ENCODE data around the gene TARBP2. TPM values are rescaled to one million over a fixed set of nuclear protein-coding genes. Genes with fewer than 3 reads are reported as not detected.
"Not testable (repeated sequence)": the region's sequence is repeated elsewhere in the genome, so short reads cannot be mapped to it uniquely, and the experiment has no call there.

TARBP2 gene
- total RNA-seq, 1 donor from 2014 or later = 16.1 TPM

- DNase-seq = no peak
Observed at GRCh38 chr12:53515291-53515680, 14.2 kb downstream of the TARBP2 start.

GRCh38 chr12:53516758-53517455 is 15.8 kb downstream of the TARBP2 start:
- DNase-seq = no peak

- DNase-seq = no peak
Observed at GRCh38 chr12:53518381-53518780, 17.3 kb downstream of the TARBP2 start.

GRCh38 chr12:53523131-53523530 is 22.0 kb downstream of the TARBP2 start:
- DNase-seq = no peak

- DNase-seq = no peak
Observed at GRCh38 chr12:53524476-53524875, 23.4 kb downstream of the TARBP2 start.

GRCh38 chr12:53530061-53530460 is 29.0 kb downstream of the TARBP2 start:
- DNase-seq = no peak

GRCh38 chr12:53530920-53531319 is 29.8 kb downstream of the TARBP2 start:
- no peak for DNase-seq

GRCh38 chr12:53532021-53532420 is 30.9 kb downstream of the TARBP2 start:
- DNase-seq = no peak

- DNase-seq = no peak
Observed at GRCh38 chr12:53532524-53533445, 31.7 kb downstream of the TARBP2 start.

GRCh38 chr12:53533471-53533870 is 32.4 kb downstream of the TARBP2 start:
- DNase-seq = no peak

GRCh38 chr12:53536962-53537361 is 35.9 kb downstream of the TARBP2 start:
- DNase-seq = no peak

GRCh38 chr12:53538209-53538689 is 37.2 kb downstream of the TARBP2 start:
- DNase-seq = no peak

- DNase-seq = no peak
Observed at GRCh38 chr12:53539526-53539925, 38.4 kb downstream of the TARBP2 start.

- peak; percentile 80 for DNase-seq
Observed at GRCh38 chr12:53543539-53543938, 42.5 kb downstream of the TARBP2 start.

- DNase-seq = not testable (repeated sequence)
Observed at GRCh38 chr12:53548354-53548753, 47.3 kb downstream of the TARBP2 start.

GRCh38 chr12:53550131-53550530 is 49.0 kb downstream of the TARBP2 start:
- DNase-seq = not testable (repeated sequence)

GRCh38 chr12:53550595-53550994 is 49.5 kb downstream of the TARBP2 start:
- DNase-seq = peak; percentile 51

- no peak for DNase-seq
Observed at GRCh38 chr12:53551889-53552291, 50.8 kb downstream of the TARBP2 start.

- no peak for DNase-seq
Observed at GRCh38 chr12:53552361-53553327, 51.6 kb downstream of the TARBP2 start.
